Endothelial cell of umbilical vein (primary cell): ENCODE results near the gene SPRYD3. TPM values are rescaled to one million over a fixed set of nuclear protein-coding genes. Genes with fewer than 3 reads are reported as not detected.

Experiments used
- BruUV-seq: library from RNA; stranded (reverse); fragments of 400-500 nt; replicated peaks from 2 replicates; lab custom pipeline; 2021; lab: Mats Ljungman, UMichigan
- CTCF ChIA-PET: fragments of 300-600, 350-600 bp; sonication (Branson Sonifier 250); formaldehyde crosslinking; loops from one replicate; lab custom pipeline; 2021; ENCODE audit warnings: antibody characterized with exemption, inconsistent platforms; lab: Charles Lee
- POLR2A ChIA-PET: fragments of 300-600, 350-600 bp; sonication (Branson Sonifier 250); formaldehyde crosslinking; loops from one replicate; lab custom pipeline; 2021; ENCODE audit warnings: antibody characterized with exemption, inconsistent platforms; lab: Charles Lee
- DNase-seq: peaks from one replicate; pipeline ENCODE4 v3.0.0-alpha.2; 2011; ENCODE audit warnings: low read depth, low spot score
- FAIRE-seq: peaks from 2 replicates; lab custom pipeline; 2011; peaks lifted over from hg19 to GRCh38; lab: Jason Lieb, UNC
- H2AFZ ChIP-seq: 2 replicates; pipeline ENCODE4 v1.6.0; 2012; ENCODE audit warnings: low read depth, low read length, control low read depth, inconsistent platforms
- H3K27ac ChIP-seq: 2 replicates; pipeline ENCODE4 v1.5.1; 2011; ENCODE audit warnings: low read depth, mild to moderate bottlenecking, control low read depth, low read length, moderate library complexity; ENCODE audit not compliant: insufficient read depth
- H3K27me3 ChIP-seq, 2 experiments: 2 replicates each; pipeline versions ENCODE4 v1.6.0 to v1.6.1; 2011; ENCODE audit warnings: low read length in 2 of 2, mixed read lengths in 1 of 2; ENCODE audit not compliant: control insufficient read depth in 2 of 2, insufficient read depth in 2 of 2
- H3K36me3 ChIP-seq, 2 experiments: 2 replicates in 1 of 2; 3 replicates in 1 of 2; pipeline ENCODE4 v1.5.1; 2011; ENCODE audit warnings: low read length in 2 of 2, mild to moderate bottlenecking in 1 of 2, moderate library complexity in 1 of 2; ENCODE audit not compliant: control insufficient read depth in 2 of 2, insufficient read depth in 2 of 2; ENCODE audit errors: extremely low read depth in 1 of 2
- H3K4me1 ChIP-seq: 3 replicates; pipeline ENCODE4 v1.5.1; 2011; ENCODE audit warnings: mild to moderate bottlenecking, low read length; ENCODE audit not compliant: control insufficient read depth, insufficient read depth; ENCODE audit errors: extremely low read depth
- H3K4me2 ChIP-seq: 2 replicates; pipeline ENCODE4 v1.6.1; 2011; ENCODE audit warnings: low read length, control low read depth, mixed read lengths; ENCODE audit not compliant: insufficient read depth
- H3K4me3 ChIP-seq, 3 experiments: fragments of 200-600 bp in 1 of 3; sonication (generic), shearing (Covaris generic) in 1 of 3; replicated peaks in 1 of 3; 2 replicates each; pipeline ENCODE4 v1.5.1; 2011 to 2016; ENCODE audit warnings: control low read depth in 3 of 3, low read length in 3 of 3, mild to moderate bottlenecking in 2 of 3, inconsistent platforms in 1 of 3, low read depth in 1 of 3, moderate library complexity in 1 of 3; ENCODE audit not compliant: insufficient read depth in 1 of 3
- H3K79me2 ChIP-seq: 2 replicates; pipeline ENCODE4 v1.6.0; 2012; ENCODE audit warnings: low read length, inconsistent platforms; ENCODE audit not compliant: control insufficient read depth, insufficient read depth
- H3K9ac ChIP-seq: replicated peaks from 2 replicates; pipeline ENCODE3; 2011; ENCODE audit warnings: low read length, control low read depth; ENCODE audit not compliant: insufficient read depth; ENCODE audit errors: extremely low read depth
- H3K9me1 ChIP-seq: replicated peaks from 3 replicates; pipeline ENCODE4 v1.6.0; 2011; ENCODE audit warnings: mild to moderate bottlenecking, low read length; ENCODE audit not compliant: control insufficient read depth, insufficient read depth; ENCODE audit errors: extremely low read depth
- H3K9me3 ChIP-seq: replicated peaks from 2 replicates; pipeline ENCODE4 v1.5.1; 2012; ENCODE audit warnings: low read length, inconsistent platforms; ENCODE audit not compliant: control insufficient read depth, insufficient read depth
- H4K20me1 ChIP-seq: replicated peaks from 2 replicates; pipeline ENCODE3; 2011; ENCODE audit warnings: mild to moderate bottlenecking, low read length; ENCODE audit not compliant: control insufficient read depth, insufficient read depth; ENCODE audit errors: extremely low read depth
- CTCF ChIP-seq, 2 donors: IDR thresholded peaks; 1 replicate in 1 of 2; 2 replicates in 1 of 2; pipeline ENCODE4 v1.5.1; 2011; ENCODE audit warnings: low read length in 2 of 2, mild to moderate bottlenecking in 2 of 2, moderate library complexity in 2 of 2, control low read depth in 1 of 2, inconsistent platforms in 1 of 2, low read depth in 1 of 2; ENCODE audit not compliant: insufficient read depth in 1 of 2; ENCODE audit errors: extremely low read depth in 1 of 2
- EZH2 ChIP-seq: IDR thresholded peaks from 2 replicates; pipeline ENCODE4 v1.6.1; 2012; ENCODE audit warnings: borderline replicate concordance, low read depth, mild to moderate bottlenecking, moderate library complexity, low read length, inconsistent platforms; ENCODE audit not compliant: severe bottlenecking
- FOS ChIP-seq: IDR thresholded peaks from 2 replicates; pipeline ENCODE4 v1.6.1; 2011; ENCODE audit warnings: mild to moderate bottlenecking, low read length, moderate library complexity, borderline replicate concordance; ENCODE audit not compliant: insufficient read depth
- GATA2 ChIP-seq: IDR thresholded peaks from 2 replicates; pipeline ENCODE4 v1.7.0; 2011; ENCODE audit warnings: low read depth, mild to moderate bottlenecking, moderate library complexity, mixed read lengths, low read length; ENCODE audit not compliant: insufficient read length, insufficient read depth
- JUN ChIP-seq: IDR thresholded peaks from 2 replicates; pipeline ENCODE4 v1.6.1; 2011; ENCODE audit warnings: borderline replicate concordance, low read depth; ENCODE audit not compliant: insufficient read length, insufficient read depth
- MYC ChIP-seq: IDR thresholded peaks from one replicate; pipeline ENCODE4 v1.6.1; 2011; ENCODE audit warnings: mild to moderate bottlenecking, low read depth, low read length
- POLR2A ChIP-seq: IDR thresholded peaks from 2 replicates; pipeline ENCODE4 v1.6.1; 2012; ENCODE audit warnings: low read depth, mild to moderate bottlenecking, control low read depth, low read length
- POLR2AphosphoS5 ChIP-seq: IDR thresholded peaks from 2 replicates; pipeline ENCODE4 v1.6.1; 2012; ENCODE audit warnings: low read depth, mild to moderate bottlenecking, control low read depth, low read length, moderate library complexity; ENCODE audit not compliant: insufficient read depth
- dilution Hi-C: fragments of 300-500 bp; cut with MboI; formaldehyde crosslinking; loops from one replicate; pipeline ENCODE4 v1.15.0; 2019; ENCODE audit warnings: low sequenced_read_pairs; ENCODE audit not compliant: extremely low pct_ligation_motif_present
- intact Hi-C: fragments of 100-400 bp; cut with micrococcal nuclease; formaldehyde crosslinking; loops from one replicate; pipeline ENCODE4 v1.10.0; 2022
- polyA plus RNA-seq, 4 experiments: library from polyadenylated mRNA; depleted of rRNA in 3 of 4; stranded (reverse) in 3 of 4; unstranded in 1 of 4; fragments of >200 nt; gene quantifications; 2 replicates each; pipeline versions ENCODE4 v1.2.1 to v1.2.3, GENCODE V29; 2011 to 2012; ENCODE audit warnings: missing spikeins in 1 of 4
- total RNA-seq: library from RNA; stranded (reverse); gene quantifications from 2 replicates; pipeline ENCODE4 v1.2.3, GENCODE V29; 2021
- TF ChIP-seq, protein P1 (sequence below): IDR thresholded peaks from 2 replicates; pipeline ENCODE4 v1.6.1; 2011; ENCODE audit not compliant: insufficient read depth, insufficient read length

SPRYD3 gene
- total and polyA plus RNA-seq, 2 donors (not counting 3 experiments of a cell fraction or from before 2014, with no cell fraction given), result 38.6 to 39.2 TPM

DNA sequence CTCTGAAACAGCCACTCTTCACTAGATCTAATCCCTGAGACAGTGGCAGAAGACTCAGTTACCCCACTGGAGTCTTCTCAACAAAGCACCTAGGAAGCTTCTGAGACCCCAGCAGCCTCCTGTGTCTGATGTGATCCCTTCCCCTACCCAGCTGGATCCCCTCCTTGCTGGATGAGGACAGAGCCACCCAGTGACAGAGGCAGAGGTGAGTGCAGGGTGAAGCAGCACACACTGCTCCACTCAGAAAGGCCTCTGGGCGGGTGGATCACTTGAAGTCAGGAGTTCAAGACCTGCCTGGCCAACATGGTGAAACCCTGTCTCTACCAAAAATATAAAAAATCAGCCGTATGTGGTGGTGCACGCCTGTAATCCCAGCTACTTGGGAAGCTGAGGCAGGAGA is 2.7 kb downstream of the SPRYD3 start:
- CTCF ChIA-PET, result interaction anchor here (0.6 to 6.4 kb wide), 3 partner anchors 10 to 121 kb away, joined by 3 to 91 read pairs (median 3); no protein-coding TSS in a partner anchor
- no peak overlapping the region for H3K27ac ChIP-seq
- no peaks in the 10 kb centered on the region for H4K20me1 ChIP-seq
- H3K4me3 ChIP-seq, result no peak overlapping the region
- no peaks in the 10 kb centered on the region for H3K27me3 ChIP-seq
- no peaks in the 10 kb centered on the region for H3K9me1 ChIP-seq
- intact Hi-C loops (no loop called here), dilution Hi-C loops (no loop called here)
- peaks cover 24% of the 10 kb centered on the region for H3K4me1 ChIP-seq
- no peaks in the 10 kb centered on the region for H3K9me3 ChIP-seq
- no TSS peak for BruUV-seq
- TF ChIP-seq JUN, result no peak
- H3K9ac ChIP-seq, result no peak overlapping the region
- H3K4me2 ChIP-seq, result no peak overlapping the region
- no peak overlapping the region for H2AFZ ChIP-seq
- peaks cover 11% of the 10 kb centered on the region for H3K79me2 ChIP-seq
- H3K36me3 ChIP-seq, result peaks cover 0 to 22% of the 10 kb centered on the region in 2 experiments
- FAIRE-seq (no peak), DNase-seq (no peak)
- POLR2A ChIA-PET, result interaction anchor here (0.6 kb wide), 1 partner anchor 145 kb away, joined by 5 read pairs; no protein-coding TSS in a partner anchor

GRCh38 chr12:53074999-53075370 is 4.2 kb downstream of the SPRYD3 start:
- no peak overlapping the region for H3K4me2 ChIP-seq
- TF ChIP-seq FOS (no peak), MYC (no peak), CTCF (IDR thresholded peaks at IDR 0.05; ENCODE audit: extremely low read depth in 1 of 2, insufficient read depth in 1 of 2, low read depth in 1 of 2, low read length in 2 of 2) (no peak), POLR2AphosphoS5 (no peak), GATA2 (no peak), JUN (no peak), POLR2A (no peak), EZH2 (no peak)
- TF ChIP-seq, protein P1, sequence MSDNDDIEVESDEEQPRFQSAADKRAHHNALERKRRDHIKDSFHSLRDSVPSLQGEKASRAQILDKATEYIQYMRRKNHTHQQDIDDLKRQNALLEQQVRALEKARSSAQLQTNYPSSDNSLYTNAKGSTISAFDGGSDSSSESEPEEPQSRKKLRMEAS, result no peak
- intact Hi-C loops (no loop called here), dilution Hi-C loops (no loop called here)
- H2AFZ ChIP-seq, result no peak overlapping the region
- no TSS peak for BruUV-seq
- H3K9ac ChIP-seq, result no peak overlapping the region
- H4K20me1 ChIP-seq, result no peaks in the 10 kb centered on the region
- H3K4me1 ChIP-seq, result peaks cover 25% of the 10 kb centered on the region
- POLR2A ChIA-PET, result no interaction called here
- CTCF ChIA-PET, result interaction anchor here (6.4 kb wide), 1 partner anchor 8 kb away, joined by 91 read pairs; no protein-coding TSS in a partner anchor
- no peaks in the 10 kb centered on the region for H3K9me3 ChIP-seq
- H3K36me3 ChIP-seq, result peaks cover 0 to 22% of the 10 kb centered on the region in 2 experiments
- DNase-seq (no peak), FAIRE-seq (no peak)
- H3K4me3 ChIP-seq, result no peak overlapping the region
- no peaks in the 10 kb centered on the region for H3K9me1 ChIP-seq
- H3K27me3 ChIP-seq, result no peaks in the 10 kb centered on the region
- H3K27ac ChIP-seq, result no peak overlapping the region
- peaks cover 11% of the 10 kb centered on the region for H3K79me2 ChIP-seq
